ENCODE results near the gene TMSB4X.
"Not testable (repeated sequence)": the region's sequence is repeated elsewhere in the genome, so short reads cannot be mapped to it uniquely, and the experiment has no call there.

GRCh38 chrX:12963210-12963850 lies 11.6 kb upstream of the TMSB4X start:
- not testable (repeated sequence) for TF ChIP-seq POLR2AphosphoS5 (IDR thresholded peaks at IDR 0.05; ENCODE audit: low read depth); CTCF (IDR thresholded peaks at IDR 0.05; ENCODE audit: insufficient read depth, low read length); GABPA (IDR thresholded peaks at IDR 0.05; ENCODE audit: low read depth); REST (IDR thresholded peaks at IDR 0.05; ENCODE audit: insufficient replicate concordance, low read depth)
